Peyer's patch (tissue), 4 donors: Measurements from ENCODE around the gene GLT8D2.

ENCODE experiments used
- CTCF ChIP-seq, 6 experiments: fragments of 450-650 bp in 4 of 6; fragments of 200-600 bp in 2 of 6; sonication (generic) in 1 of 6; IDR thresholded peaks; one replicate each; pipeline ENCODE4 v1.5.1; 2017 to 2019; ENCODE audit warnings: antibody characterized with exemption in 6 of 6, mild to moderate bottlenecking in 3 of 6, moderate library complexity in 1 of 6
- POLR2A ChIP-seq, 2 donors: fragments of 450-650 bp; IDR thresholded peaks; one replicate each; pipeline ENCODE4 v1.5.1; 2017; ENCODE audit warnings: antibody characterized with exemption in 2 of 2, mild to moderate bottlenecking in 2 of 2, moderate library complexity in 2 of 2

- TF ChIP-seq CTCF (IDR thresholded peaks at IDR 0.05) (no peak), POLR2A (IDR thresholded peaks at IDR 0.05) (no peak)
These were observed 1.2 kb downstream of the GLT8D2 start for GRCh38 chr12:104048811-104049210.
